Activated CD4-positive, alpha-beta T cell treated with anti-CD3 and anti-CD28 coated beads, Interleukin-2, Interleukin-6, amounts not matched to agents 100 ng/mL and 50 ng/mL, durations not matched to agents 16 hours and 8 hours (primary cell): ENCODE results near the gene MFSD6L.
A peak's percentile ranks its signal among the peaks of the same experiment; 100 is the strongest.

Experiments used
- DNase-seq: peaks from one replicate; pipeline ENCODE4 v3.0.0-alpha.2; 2020

MFSD6L gene, protein sequence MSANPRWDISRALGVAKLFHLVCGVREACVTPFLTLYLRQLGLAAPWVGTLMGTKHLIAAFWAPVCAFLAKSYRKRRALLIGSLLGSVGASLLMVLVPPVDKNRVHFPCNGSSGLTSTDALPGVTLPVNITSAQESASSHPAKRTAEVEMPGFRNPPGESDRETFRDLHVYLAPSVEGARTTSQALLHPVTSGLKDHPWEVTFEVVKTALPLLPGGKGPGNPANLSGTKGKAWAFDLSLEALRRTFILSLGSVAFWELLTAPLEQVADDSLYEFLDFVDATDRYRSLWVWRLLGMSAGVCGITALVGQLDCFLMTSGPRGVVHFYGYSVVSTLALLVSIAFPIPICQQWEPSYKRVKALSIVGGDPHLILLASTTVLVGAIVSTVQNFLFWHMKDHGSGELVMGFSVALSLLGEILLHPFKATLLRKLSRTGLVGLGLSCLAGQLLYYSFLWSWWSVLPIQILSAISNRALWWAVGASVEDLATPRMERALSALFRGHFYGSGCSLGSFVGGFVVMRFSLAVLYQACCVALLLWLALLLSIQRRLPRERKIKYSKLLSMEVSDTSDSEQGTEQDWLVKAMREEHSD

DNA sequence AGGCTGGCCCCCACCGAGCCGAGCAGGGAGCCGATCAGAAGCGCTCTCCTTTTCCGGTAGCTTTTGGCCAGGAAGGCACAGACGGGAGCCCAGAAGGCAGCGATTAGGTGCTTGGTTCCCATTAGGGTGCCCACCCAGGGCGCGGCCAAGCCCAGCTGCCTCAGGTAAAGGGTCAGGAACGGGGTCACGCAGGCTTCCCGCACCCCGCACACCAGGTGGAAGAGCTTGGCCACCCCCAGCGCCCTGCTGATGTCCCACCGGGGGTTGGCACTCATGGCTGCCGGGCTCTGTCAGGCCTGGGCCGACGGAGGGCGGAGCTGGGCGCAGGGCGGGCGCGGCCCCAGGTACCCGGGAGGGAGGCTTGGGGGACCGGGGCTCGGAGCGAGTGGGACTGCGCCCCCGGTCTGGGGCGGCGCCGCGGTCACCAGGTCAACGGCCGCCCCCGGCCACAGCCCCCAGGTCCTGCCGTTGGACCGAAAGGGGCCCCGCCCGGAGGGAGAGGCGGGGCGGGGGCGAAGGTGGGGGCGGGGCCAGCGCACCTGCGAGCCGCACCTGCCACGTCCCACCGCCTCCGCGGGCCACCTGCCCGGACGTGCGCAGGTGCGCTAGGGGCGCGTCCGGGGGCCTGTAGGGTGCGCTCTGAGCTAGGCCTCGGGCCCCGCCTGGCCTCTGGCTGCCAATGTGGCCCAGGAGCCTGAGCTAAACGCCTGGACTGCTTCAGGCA is at the start of gene MFSD6L:
MFSD6L (minus strand) TSS at position 520 of the 724 bp plus-strand sequence; CDS start at position 275, 245 bp downstream.
- no peak for DNase-seq

- DNase-seq, result no peak
Measured at GRCh38 chr17:8847891-8848290, 48.7 kb upstream of the MFSD6L start.

DNA sequence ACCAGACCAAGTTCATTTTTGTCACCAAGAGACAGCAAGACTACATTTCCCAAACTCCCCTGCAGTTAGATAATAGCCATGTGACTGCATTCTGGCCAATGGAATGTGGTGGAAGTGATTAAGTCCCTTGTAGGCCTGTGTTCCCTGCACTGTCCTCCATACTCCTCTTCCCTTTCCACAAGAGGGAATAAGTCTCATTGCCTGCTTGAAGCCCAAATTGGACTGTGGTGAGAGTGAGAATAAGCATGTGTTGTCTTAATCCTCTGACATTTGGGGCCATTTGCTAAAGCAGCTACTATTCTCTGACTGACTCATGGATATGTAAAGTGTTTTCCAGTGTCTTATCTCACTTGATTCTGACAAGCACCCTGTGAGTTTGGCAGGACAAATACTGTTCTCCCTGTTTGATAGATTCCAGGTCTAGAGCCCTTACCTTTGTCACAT is 47.6 kb upstream of the MFSD6L start:
- DNase-seq, result peak; percentile 31

- no peak for DNase-seq
Measured at GRCh38 chr17:8844229-8845218, 45.4 kb upstream of the MFSD6L start.

GRCh38 chr17:8843344-8843743 is 44.2 kb upstream of the MFSD6L start:
- DNase-seq, result no peak

GRCh38 chr17:8841844-8842243 is 42.7 kb upstream of the MFSD6L start:
- DNase-seq, result no peak

- no peak for DNase-seq
Measured at GRCh38 chr17:8839410-8839935, 40.3 kb upstream of the MFSD6L start.

- no peak for DNase-seq
Measured at GRCh38 chr17:8838551-8839095, 39.5 kb upstream of the MFSD6L start.

GRCh38 chr17:8837563-8838075 is 38.5 kb upstream of the MFSD6L start:
- no peak for DNase-seq

- DNase-seq, result no peak
Measured at GRCh38 chr17:8836821-8837562, 37.8 kb upstream of the MFSD6L start.

DNA sequence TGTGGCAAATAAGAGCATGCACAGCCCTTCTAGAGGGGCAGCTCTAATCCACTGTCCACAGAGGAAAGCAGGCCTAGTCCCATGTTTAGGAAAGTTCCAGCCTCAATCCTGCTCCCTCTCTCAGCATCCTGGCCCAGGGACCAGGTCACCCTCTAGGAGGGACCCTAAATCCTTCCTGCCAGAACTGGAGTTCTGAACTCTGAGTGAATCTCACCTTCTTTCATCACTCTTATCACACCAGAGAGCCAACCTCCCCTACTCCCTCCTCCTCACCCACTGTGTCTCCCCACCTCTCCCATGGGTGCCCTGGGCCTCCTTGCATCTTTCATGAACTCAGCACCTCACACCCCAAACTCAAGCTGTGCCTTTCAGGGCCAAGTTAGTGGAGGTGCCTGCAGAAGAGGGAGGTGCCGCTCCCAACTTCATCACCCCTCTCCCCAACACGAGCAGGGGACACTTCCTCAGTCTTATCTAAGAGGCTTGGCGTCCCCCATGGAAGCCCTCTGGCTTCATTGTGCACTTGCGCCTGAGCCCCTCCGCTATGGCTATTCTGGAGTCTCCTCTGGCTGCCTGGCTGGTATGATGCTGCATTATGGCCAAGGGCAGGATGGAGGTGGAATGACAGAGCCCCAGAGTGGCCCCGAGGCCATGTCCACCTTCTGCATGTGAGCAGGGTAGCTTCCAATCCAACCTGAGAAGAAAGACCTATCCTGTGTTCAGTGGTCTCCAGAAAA is 36.6 kb upstream of the MFSD6L start:
- DNase-seq, result no peak

DNA sequence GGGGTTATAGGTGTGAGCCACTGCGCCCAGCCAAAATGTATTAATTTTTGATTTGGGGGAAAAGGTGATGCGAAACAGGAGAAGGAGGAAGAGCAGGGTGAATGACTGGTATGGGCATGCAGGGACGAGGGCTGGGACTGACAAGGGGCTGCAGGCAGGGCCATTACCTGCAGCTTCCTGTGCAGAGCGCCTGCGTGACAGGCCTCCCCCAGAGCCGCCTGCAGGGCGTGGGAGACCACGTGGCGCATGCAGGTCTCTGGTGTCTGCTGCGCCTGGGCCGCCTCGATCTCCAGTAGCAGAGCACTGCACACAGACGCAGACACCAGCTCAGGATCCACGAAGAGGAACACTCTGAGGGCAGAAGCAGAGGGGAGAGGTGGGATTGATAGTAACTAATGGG is 35.9 kb upstream of the MFSD6L start:
- DNase-seq, result no peak

- DNase-seq, result peak; percentile 52
Measured at GRCh38 chr17:8832711-8833352, 33.7 kb upstream of the MFSD6L start.

GRCh38 chr17:8831234-8831849 is 32.2 kb upstream of the MFSD6L start:
- no peak for DNase-seq

GRCh38 chr17:8830141-8830540 is 31.0 kb upstream of the MFSD6L start:
- DNase-seq, result no peak

- no peak for DNase-seq
Measured at GRCh38 chr17:8829036-8829941, 30.1 kb upstream of the MFSD6L start.

GRCh38 chr17:8828517-8828875 is 29.3 kb upstream of the MFSD6L start:
- DNase-seq, result no peak

- no peak for DNase-seq
Measured at GRCh38 chr17:8826808-8827435, 27.8 kb upstream of the MFSD6L start.
